ENCODE results near the gene CDHR3.
"Not testable (repeated sequence)": the region's sequence is repeated elsewhere in the genome, so short reads cannot be mapped to it uniquely, and the experiment has no call there.

- TF ChIP-seq CTCF, POLR2A (IDR thresholded peaks at IDR 0.05): not testable (repeated sequence)
Measured at GRCh38 chr7:105955651-105956466, 7.2 kb upstream of the CDHR3 start.

Measured in prostate gland (tissue), 2 donors.